ENCODE measurements around the gene HELLS. TPM values are rescaled to one million over a fixed set of nuclear protein-coding genes. Genes with fewer than 3 reads are reported as not detected.
"Not testable (repeated sequence)": the region's sequence is repeated elsewhere in the genome, so short reads cannot be mapped to it uniquely, and the experiment has no call there.

HELLS gene
- total and polyA plus RNA-seq, 2 of the 8 experiments (the other 6 are each of a cell fraction or from before 2014, with no cell fraction given), result 147 to 371 TPM

- not testable (repeated sequence) for FAIRE-seq; H2BK15ac ChIP-seq (ENCODE audit: low read length); H3K4me1 ChIP-seq (replicated peaks in 1 of 4; ENCODE audit: control insufficient read depth in 3 of 4, insufficient read depth in 4 of 4, low read length in 3 of 4)
Measured at GRCh38 chr10:94638097-94638496, 92.5 kb downstream of the HELLS start.

More at GRCh38 chr10:94638097-94638496, 92.5 kb downstream of the HELLS start:
- H3K4me3 ChIP-seq (ENCODE audit: extremely low read depth in 1 of 4, insufficient read depth in 2 of 4, low read depth in 3 of 4, low read length in 4 of 4); H3K4ac ChIP-seq (replicated peaks; ENCODE audit: insufficient read length, low read depth, low read length); H3K79me1 ChIP-seq (ENCODE audit: low read depth, low read length); H3K27me3 ChIP-seq (replicated peaks in 1 of 4; ENCODE audit: control insufficient read depth in 3 of 4, extremely low read depth in 1 of 4, insufficient read depth in 3 of 4, low read length in 3 of 4); H3K23ac ChIP-seq (ENCODE audit: insufficient read length); H3K56ac ChIP-seq (replicated peaks; ENCODE audit: insufficient read length, low read depth, low read length); H3K23me2 ChIP-seq (ENCODE audit: low read depth, low read length); H3K4me2 ChIP-seq (ENCODE audit: insufficient read depth in 1 of 2, low read depth in 2 of 2, low read length in 2 of 2); H2BK120ac ChIP-seq (replicated peaks; ENCODE audit: low read depth, low read length); H4K20me1 ChIP-seq (replicated peaks in 1 of 2; ENCODE audit: control insufficient read depth in 1 of 2, insufficient read depth in 2 of 2, low read length in 2 of 2); H4K5ac ChIP-seq (ENCODE audit: insufficient read length, low read depth, low read length); H4K91ac ChIP-seq (replicated peaks; ENCODE audit: insufficient read length, low read length); H3K79me2 ChIP-seq (ENCODE audit: control insufficient read depth in 1 of 2, insufficient read depth in 2 of 2, low read length in 2 of 2); H3K9ac ChIP-seq (replicated peaks in 1 of 4; ENCODE audit: extremely low read depth in 1 of 4, low read depth in 3 of 4, low read length in 3 of 4); H2AFZ ChIP-seq (ENCODE audit: low read length); H2BK20ac ChIP-seq (ENCODE audit: low read length); DNase-seq (ENCODE audit: low read depth in 1 of 2, low spot score in 2 of 2); H2AK5ac ChIP-seq (ENCODE audit: low read depth, low read length); H3K14ac ChIP-seq (ENCODE audit: insufficient read length); H3K18ac ChIP-seq (ENCODE audit: extremely low read depth, low read length); POLR2A ChIA-PET (ENCODE audit: partially characterized antibody); H2BK12ac ChIP-seq (ENCODE audit: low read depth, low read length); H3K36me3 ChIP-seq (ENCODE audit: control insufficient read depth in 2 of 4, insufficient read depth in 4 of 4, low read length in 3 of 4); H4K8ac ChIP-seq (ENCODE audit: extremely low read depth, insufficient read depth, low read length); H3K27ac ChIP-seq (ENCODE audit: low read depth, low read length); H2BK5ac ChIP-seq (ENCODE audit: low read depth, low read length): not testable (repeated sequence)
- WGBS, 2 experiments (ENCODE audit: extremely low coverage in 1 of 2, insufficient coverage in 1 of 2, insufficient read length in 1 of 2, insufficient replicate concordance in 2 of 2, low coverage in 1 of 2, low lambda C conversion rate in 2 of 2, missing lambda C conversion rate in 1 of 2), result 97% methylated on average over 4 of the region's 4 CpGs; no CpG with 5 or more reads in 1 of the 2 experiments
- CTCF ChIA-PET (ENCODE audit: partially characterized antibody), result interaction anchor here (1.3 kb wide), 1 partner anchor 540 kb away, joined by 3 read pairs; no protein-coding TSS in a partner anchor
- H3K9me3 ChIP-seq (ENCODE audit: insufficient read depth in 2 of 2, low read depth in 1 of 2, low read length in 1 of 2), result peaks cover 8 to 12% of the 10 kb centered on the region in 2 experiments; a peak in 3 of 4 replicates

All from H1 (cell line).